H1 (cell line): ENCODE measurements around the gene LIN54. TPM values are rescaled to one million over a fixed set of nuclear protein-coding genes. Genes with fewer than 3 reads are reported as not detected.
"Not testable (repeated sequence)": the region's sequence is repeated elsewhere in the genome, so short reads cannot be mapped to it uniquely, and the experiment has no call there.

Experiments
- CTCF ChIA-PET: fragments of 300-600 bp; sonication (Branson Sonifier 250); formaldehyde crosslinking; loops from one replicate; lab custom pipeline; 2021; ENCODE audit not compliant: partially characterized antibody; lab: Charles Lee
- POLR2A ChIA-PET: fragments of 300-600 bp; sonication (Branson Sonifier 250); formaldehyde crosslinking; loops from one replicate; lab custom pipeline; 2021; ENCODE audit warnings: inconsistent platforms; ENCODE audit not compliant: partially characterized antibody; lab: Charles Lee
- DNase-seq, 2 experiments: peaks; one replicate each; pipeline versions ENCODE4 v3.0.0 to v3.0.0-alpha.2; 2010 to 2022; ENCODE audit warnings: low spot score in 2 of 2, low read depth in 1 of 2, mixed read lengths in 1 of 2
- FAIRE-seq: peaks from 2 replicates; lab custom pipeline; 2011; peaks lifted over from hg19 to GRCh38; lab: Jason Lieb, UNC
- H2AFZ ChIP-seq: 2 replicates; pipeline ENCODE4 v1.8.1; 2012; ENCODE audit warnings: low read length, inconsistent platforms
- H2AK5ac ChIP-seq: 2 replicates; pipeline ENCODE4 v1.6.1; 2013; ENCODE audit warnings: low read depth, low read length
- H2BK120ac ChIP-seq: replicated peaks from 2 replicates; pipeline ENCODE3; 2013; ENCODE audit warnings: low read depth, low read length, inconsistent platforms
- H2BK12ac ChIP-seq: 2 replicates; pipeline ENCODE4 v1.6.1; 2013; ENCODE audit warnings: low read depth, low read length
- H2BK15ac ChIP-seq: 2 replicates; pipeline ENCODE4 v1.6.1; 2013; ENCODE audit warnings: low read length
- H2BK20ac ChIP-seq: 2 replicates; pipeline ENCODE4 v1.6.1; 2013; ENCODE audit warnings: low read length
- H2BK5ac ChIP-seq: 2 replicates; pipeline ENCODE4 v1.6.1; 2013; ENCODE audit warnings: low read depth, low read length
- H3K14ac ChIP-seq: 2 replicates; pipeline ENCODE4 v1.6.1; 2013; ENCODE audit warnings: inconsistent platforms; ENCODE audit not compliant: insufficient read length
- H3K18ac ChIP-seq: 2 replicates; pipeline ENCODE4 v1.6.1; 2013; ENCODE audit warnings: low read length; ENCODE audit errors: extremely low read depth
- H3K23ac ChIP-seq: 2 replicates; pipeline ENCODE4 v1.6.1; 2013; ENCODE audit warnings: inconsistent platforms; ENCODE audit not compliant: insufficient read length
- H3K23me2 ChIP-seq: 2 replicates; pipeline ENCODE4 v1.6.1; 2013; ENCODE audit warnings: low read depth, low read length
- H3K27ac ChIP-seq: 2 replicates; pipeline ENCODE4 v1.6.1; 2011; ENCODE audit warnings: low read depth, low read length, inconsistent platforms
- H3K27me3 ChIP-seq, 4 experiments: replicated peaks in 1 of 4; 1 replicate in 1 of 4; 2 replicates in 3 of 4; pipeline versions ENCODE4 v1.6.1 to v1.8.1; 2011 to 2013; ENCODE audit warnings: low read length in 3 of 4, mild to moderate bottlenecking in 3 of 4, inconsistent platforms in 2 of 4, mixed read lengths in 2 of 4, moderate library complexity in 1 of 4; ENCODE audit not compliant: control insufficient read depth in 3 of 4, insufficient read depth in 3 of 4; ENCODE audit errors: extremely low read depth in 1 of 4
- H3K36me3 ChIP-seq, 4 experiments: 2 replicates each; pipeline versions ENCODE4 v1.6.1 to v1.8.1; 2011 to 2013; ENCODE audit warnings: mild to moderate bottlenecking in 4 of 4, low read length in 3 of 4, moderate library complexity in 2 of 4, control low read depth in 1 of 4, inconsistent platforms in 1 of 4; ENCODE audit not compliant: insufficient read depth in 4 of 4, control insufficient read depth in 2 of 4
- H3K4ac ChIP-seq: replicated peaks from 2 replicates; pipeline ENCODE3; 2013; ENCODE audit warnings: low read length, low read depth, mixed read lengths, inconsistent platforms; ENCODE audit not compliant: insufficient read length
- H3K4me1 ChIP-seq, 4 experiments: replicated peaks in 1 of 4; 1 replicate in 1 of 4; 2 replicates in 3 of 4; pipeline versions ENCODE4 v1.6.1 to v1.8.1; 2011 to 2013; ENCODE audit warnings: low read length in 3 of 4, inconsistent platforms in 2 of 4, mixed read lengths in 1 of 4; ENCODE audit not compliant: insufficient read depth in 4 of 4, control insufficient read depth in 3 of 4
- H3K4me2 ChIP-seq, 2 experiments: 2 replicates each; pipeline versions ENCODE4 v1.6.1 to v1.8.1; 2011 to 2013; ENCODE audit warnings: low read depth in 2 of 2, low read length in 2 of 2, control low read depth in 1 of 2, inconsistent platforms in 1 of 2, mild to moderate bottlenecking in 1 of 2; ENCODE audit not compliant: insufficient read depth in 1 of 2
- H3K4me3 ChIP-seq, 4 experiments: fragments of 200-600, 300-600 bp in 1 of 4; sonication (generic), shearing (Covaris generic), sonication (Bioruptor Twin) in 1 of 4; 2 replicates each; pipeline versions ENCODE4 v1.5.1 to v1.8.1; 2011 to 2016; ENCODE audit warnings: low read length in 4 of 4, low read depth in 3 of 4, control low read depth in 2 of 4, inconsistent platforms in 2 of 4, mild to moderate bottlenecking in 2 of 4, mixed read lengths in 1 of 4, moderate library complexity in 1 of 4; ENCODE audit not compliant: insufficient read depth in 2 of 4; ENCODE audit errors: extremely low read depth in 1 of 4
- H3K56ac ChIP-seq: replicated peaks from 2 replicates; pipeline ENCODE3; 2013; ENCODE audit warnings: low read depth, mild to moderate bottlenecking, mixed read lengths, low read length, inconsistent platforms; ENCODE audit not compliant: insufficient read length
- H3K79me1 ChIP-seq: 2 replicates; pipeline ENCODE4 v1.6.1; 2013; ENCODE audit warnings: low read depth, low read length, control low read depth
- H3K79me2 ChIP-seq, 2 experiments: 2 replicates each; pipeline versions ENCODE4 v1.6.1 to v1.8.1; 2012 to 2013; ENCODE audit warnings: low read length in 2 of 2, mild to moderate bottlenecking in 2 of 2, inconsistent platforms in 1 of 2; ENCODE audit not compliant: insufficient read depth in 2 of 2, control insufficient read depth in 1 of 2
- H3K9ac ChIP-seq, 4 experiments: replicated peaks in 1 of 4; 1 replicate in 1 of 4; 2 replicates in 3 of 4; pipeline versions ENCODE4 v1.6.1 to v1.8.1; 2011 to 2013; ENCODE audit warnings: low read depth in 3 of 4, low read length in 3 of 4, control low read depth in 2 of 4, mild to moderate bottlenecking in 2 of 4, moderate library complexity in 2 of 4, inconsistent platforms in 1 of 4; ENCODE audit errors: extremely low read depth in 1 of 4
- H3K9me3 ChIP-seq, 2 experiments: 2 replicates each; pipeline versions ENCODE4 v1.6.1 to v1.8.1; 2012 to 2013; ENCODE audit warnings: mild to moderate bottlenecking in 2 of 2, moderate library complexity in 2 of 2, control low read depth in 1 of 2, inconsistent platforms in 1 of 2, low read depth in 1 of 2, low read length in 1 of 2, mixed read lengths in 1 of 2; ENCODE audit not compliant: insufficient read depth in 2 of 2
- H4K20me1 ChIP-seq, 2 experiments: replicated peaks in 1 of 2; 2 replicates each; pipeline versions ENCODE3 to v1.8.1; 2011 to 2013; ENCODE audit warnings: inconsistent platforms in 2 of 2, low read length in 2 of 2, mild to moderate bottlenecking in 1 of 2; ENCODE audit not compliant: insufficient read depth in 2 of 2, control insufficient read depth in 1 of 2
- H4K5ac ChIP-seq: 2 replicates; pipeline ENCODE4 v1.6.1; 2013; ENCODE audit warnings: low read length, low read depth, mixed read lengths, inconsistent platforms; ENCODE audit not compliant: insufficient read length
- H4K8ac ChIP-seq: 2 replicates; pipeline ENCODE4 v1.8.0; 2013; ENCODE audit warnings: mild to moderate bottlenecking, moderate library complexity, low read length, inconsistent platforms; ENCODE audit not compliant: insufficient read depth; ENCODE audit errors: extremely low read depth
- H4K91ac ChIP-seq: replicated peaks from 2 replicates; pipeline ENCODE3; 2013; ENCODE audit warnings: low read length, mixed read lengths, inconsistent platforms; ENCODE audit not compliant: insufficient read length
- ATF2 ChIP-seq: IDR thresholded peaks from 2 replicates; pipeline ENCODE4 v1.6.1; 2012; ENCODE audit warnings: low read length, inconsistent platforms
- CEBPB ChIP-seq: IDR thresholded peaks from 2 replicates; pipeline ENCODE4 v1.6.1; 2012; ENCODE audit warnings: low read depth, low read length
- EP300 ChIP-seq, 2 experiments: IDR thresholded peaks; 1 replicate in 1 of 2; 2 replicates in 1 of 2; pipeline ENCODE4 v1.6.1; 2011 to 2012; ENCODE audit warnings: low read depth in 2 of 2, low read length in 2 of 2, mild to moderate bottlenecking in 2 of 2, borderline replicate concordance in 1 of 2, inconsistent platforms in 1 of 2, moderate library complexity in 1 of 2
- RBBP5 ChIP-seq: IDR thresholded peaks from 2 replicates; pipeline ENCODE4 v1.7.1; 2012; ENCODE audit warnings: low read depth, mild to moderate bottlenecking, inconsistent platforms, low read length, moderate library complexity, borderline replicate concordance
- SUZ12 ChIP-seq: fragments of 200-600 bp; sonication (generic); IDR thresholded peaks from 2 replicates; pipeline ENCODE4 v1.6.1; 2012; ENCODE audit warnings: mild to moderate bottlenecking, inconsistent platforms, low read length, moderate library complexity, mixed read lengths
- WGBS, 2 experiments: shearing (Covaris generic) in 1 of 2; methylation state at CpG; one replicate each; pipeline versions ENCODE4 v1.1.6 to v1.1.7; 2013 to 2015; ENCODE audit warnings: low lambda C conversion rate in 2 of 2, mixed read lengths in 2 of 2, inconsistent platforms in 1 of 2, low coverage in 1 of 2, missing lambda C conversion rate in 1 of 2; ENCODE audit not compliant: insufficient replicate concordance in 2 of 2, insufficient coverage in 1 of 2, insufficient read length in 1 of 2; ENCODE audit errors: extremely low coverage in 1 of 2, missing lambda C conversion rate in 1 of 2; 5-methylcytosine and 5-hydroxymethylcytosine counted together
- polyA plus RNA-seq, 7 experiments: library from polyadenylated mRNA; depleted of rRNA in 3 of 7; stranded (reverse) in 5 of 7; unstranded in 2 of 7; fragments of >200 nt in 5 of 7; fragments of 200-250 nt in 2 of 7; gene quantifications; 1 replicate in 5 of 7; 2 replicates in 1 of 7; 4 replicates in 1 of 7; pipeline versions ENCODE4 v1.2.1 to v1.2.3, GENCODE V29; 2011 to 2013; ENCODE audit warnings: missing spikeins in 2 of 7, mixed read lengths in 2 of 7
- total RNA-seq: library from RNA; stranded (reverse); fragmentation: NEBNext Ultra II Directional; extraction: Animal tissue kit (Norgen Biotek cat#: 25700); gene quantifications from 2 replicates; pipeline ENCODE4 v1.2.1, GENCODE V29; 2021

LIN54 gene
- total and polyA plus RNA-seq, 2 of the 8 experiments (the other 6 are each of a cell fraction or from before 2014, with no cell fraction given) = 5.7 to 11.1 TPM

GRCh38 chr4:82918091-82918490, 92.5 kb downstream of the LIN54 start (continued):
- TF ChIP-seq SUZ12 (no peak), CEBPB (no peak), RBBP5 (no peak), ATF2 (no peak), EP300 (IDR thresholded peaks at IDR 0.05; ENCODE audit: borderline replicate concordance in 1 of 2, low read depth in 2 of 2, low read length in 2 of 2) (no peak)

- not testable (repeated sequence) for DNase-seq, H3K23me2 ChIP-seq, H4K91ac ChIP-seq, H3K27me3 ChIP-seq, H2AK5ac ChIP-seq, H3K79me2 ChIP-seq, H2BK120ac ChIP-seq, H4K8ac ChIP-seq, H3K4ac ChIP-seq, H2AFZ ChIP-seq, H3K23ac ChIP-seq, H2BK15ac ChIP-seq, H2BK20ac ChIP-seq, H4K20me1 ChIP-seq, H3K14ac ChIP-seq, H3K4me3 ChIP-seq, H3K18ac ChIP-seq, H3K9ac ChIP-seq, H3K4me2 ChIP-seq, FAIRE-seq, H3K9me3 ChIP-seq, H3K56ac ChIP-seq, H2BK12ac ChIP-seq, H4K5ac ChIP-seq, H3K79me1 ChIP-seq, H2BK5ac ChIP-seq, H3K27ac ChIP-seq, H3K4me1 ChIP-seq
- CTCF ChIA-PET = interaction anchor here (1.4 kb wide), 1 partner anchor 10 kb away, joined by 3 read pairs; no protein-coding TSS in a partner anchor
- POLR2A ChIA-PET = interaction anchor here (0.7 to 1.1 kb wide), 3 partner anchors 13 to 74 kb away, joined by 3 read pairs; partner anchors contain the start of gene THAP9
- peaks cover 7 to 40% (median 12%) of the 10 kb centered on the region in 4 experiments for H3K36me3 ChIP-seq
- WGBS, 2 experiments = 91% methylated on average over 2 of the region's 2 CpGs; no CpG with 5 or more reads in 1 of the 2 experiments
Measured at GRCh38 chr4:82913968-82914367, 96.7 kb downstream of the LIN54 start.
